Urinary bladder (tissue), 4 donors: ENCODE measurements around the gene HNRNPC. TPM values are rescaled to one million over a fixed set of nuclear protein-coding genes. Genes with fewer than 3 reads are reported as not detected.
"Not testable (repeated sequence)": the region's sequence is repeated elsewhere in the genome, so short reads cannot be mapped to it uniquely, and the experiment has no call there.

Source experiments
- DNase-seq: peaks from one replicate; pipeline ENCODE4 v3.0.0-alpha.2; 2015; ENCODE audit errors: extremely low spot score
- H3K27ac ChIP-seq: one replicate; pipeline ENCODE4 v1.5.1; 2013; ENCODE audit warnings: low read depth, mild to moderate bottlenecking, moderate library complexity
- H3K36me3 ChIP-seq: one replicate; pipeline ENCODE4 v1.6.1; 2013; ENCODE audit warnings: mild to moderate bottlenecking, moderate library complexity; ENCODE audit not compliant: insufficient read depth
- H3K4me1 ChIP-seq: one replicate; pipeline ENCODE4 v1.6.1; 2013; ENCODE audit warnings: mild to moderate bottlenecking, moderate library complexity; ENCODE audit not compliant: insufficient read depth
- H3K4me3 ChIP-seq: one replicate; pipeline ENCODE4 v1.5.1; 2013; ENCODE audit warnings: low read depth, low read length
- WGBS: extraction: QIAGEN DNeasy Blood & Tissue Kit; methylation state at CpG from one replicate; pipeline ENCODE4 v1.1.7; 2013; 5-methylcytosine and 5-hydroxymethylcytosine counted together
- polyA plus RNA-seq: library from polyadenylated mRNA; stranded (reverse); fragments of 200-250 nt; gene quantifications from one replicate; pipeline ENCODE4 v1.2.3, GENCODE V29; 2013
- total RNA-seq: library from RNA; depleted of rRNA; stranded (reverse); fragments of >200 nt; gene quantifications from one replicate; pipeline ENCODE4 v1.2.3, GENCODE V29; 2014
- donor health status: healthy with polysubstance abuse.
- donor health status: healthy.

HNRNPC gene
- total and polyA plus RNA-seq, 2 donors, result 476 to 504 TPM

DNA sequence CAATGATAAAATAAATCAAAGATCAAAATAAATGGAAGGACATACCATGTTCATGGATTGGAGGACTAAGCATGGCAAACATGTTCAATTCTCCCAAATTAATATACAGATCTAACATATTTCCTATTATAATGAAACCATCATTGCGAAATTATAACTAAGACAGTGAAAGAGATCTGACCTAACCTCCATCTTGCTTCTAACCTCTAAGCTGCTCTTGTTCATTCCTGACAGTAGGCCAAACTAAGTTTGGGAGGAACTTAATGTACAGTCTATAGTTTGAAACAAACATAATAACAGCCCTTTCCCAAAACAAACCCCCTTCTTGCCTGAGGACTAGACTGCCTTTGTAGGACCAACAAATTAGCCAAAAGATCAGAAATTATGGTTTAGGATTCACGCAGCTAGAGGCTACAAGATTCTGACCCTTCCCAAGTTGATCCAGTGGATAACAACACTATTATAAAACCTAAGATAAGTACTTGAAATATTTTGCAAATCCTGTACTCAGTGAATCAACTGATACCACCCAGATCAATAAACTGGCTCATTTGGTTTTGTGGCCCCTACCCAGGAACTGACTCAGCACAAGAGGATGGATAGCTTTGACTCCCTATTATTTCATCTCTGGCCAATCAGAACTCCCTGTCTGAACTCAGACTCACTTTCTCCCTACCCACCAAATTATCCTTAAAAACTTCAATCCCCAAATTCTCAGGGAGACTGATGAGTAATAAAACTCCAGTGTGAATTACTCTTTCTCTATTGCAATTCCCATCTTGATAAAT, 71.6 kb downstream of the HNRNPC start:
- Histone ChIP-seq H3K36me3 (no peaks in the 10 kb centered on the region), H3K4me3 (no peak overlapping the region), H3K4me1 (no peaks in the 10 kb centered on the region), H3K27ac (no peak overlapping the region)
- 91% methylated on average over 2 of the region's 2 CpGs for WGBS
- no peak for DNase-seq

DNA sequence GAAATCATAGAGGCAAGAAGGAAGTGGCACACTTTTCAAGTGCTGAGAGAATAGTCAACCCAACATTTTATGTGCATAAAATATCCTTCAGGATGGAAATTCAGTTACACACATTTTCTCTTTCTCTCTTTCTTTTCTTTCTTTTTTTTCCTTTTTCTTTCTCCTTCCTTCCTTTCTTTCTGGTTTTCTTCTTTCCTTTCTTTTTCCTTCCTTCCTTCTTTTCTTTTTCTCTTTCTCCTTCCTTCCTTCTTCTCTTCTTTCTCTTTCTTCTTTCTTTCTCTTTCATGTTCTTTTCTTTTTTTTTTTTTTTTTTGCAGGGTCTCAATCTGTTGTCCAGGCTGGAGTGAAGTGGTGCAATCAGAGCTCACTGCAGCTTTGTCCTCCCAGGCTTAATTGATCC, 74.6 kb downstream of the HNRNPC start:
- H3K4me1 ChIP-seq, result no peaks in the 10 kb centered on the region
- no peak overlapping the region for H3K4me3 ChIP-seq
- H3K27ac ChIP-seq, result no peak overlapping the region
- no peaks in the 10 kb centered on the region for H3K36me3 ChIP-seq
- no peak for DNase-seq

DNA sequence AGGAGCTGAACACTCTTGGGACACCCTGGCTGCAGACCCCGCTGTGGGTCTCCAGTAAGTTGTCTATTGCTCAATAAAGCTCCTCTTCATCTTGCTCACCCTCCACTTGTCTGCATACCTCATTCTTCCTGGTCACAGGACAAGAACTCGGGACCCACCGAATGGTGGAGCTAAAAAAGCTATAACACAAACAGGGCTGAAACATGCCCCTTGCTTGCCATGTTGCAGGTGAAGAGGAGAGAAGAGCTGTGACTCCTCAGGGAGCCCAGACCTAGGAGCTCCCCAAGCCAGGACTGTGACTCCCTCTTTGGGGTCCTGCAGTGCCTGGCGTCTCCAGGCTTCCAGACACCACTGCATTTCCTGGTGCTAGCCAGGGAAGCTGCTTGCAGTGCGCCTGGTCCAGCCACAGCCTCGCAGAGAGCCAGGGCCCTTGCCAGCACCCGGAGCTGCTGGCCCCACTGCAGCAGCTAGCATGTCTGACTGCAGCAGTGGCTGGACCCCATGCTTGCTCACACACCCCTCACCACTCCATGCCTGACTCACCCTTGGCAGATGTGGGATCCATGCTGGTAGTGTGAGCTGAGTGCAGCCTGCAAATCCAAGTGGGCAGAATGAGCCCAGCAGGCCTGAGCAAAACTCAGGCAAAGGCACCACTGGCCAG, 76.2 kb downstream of the HNRNPC start:
- H3K36me3 ChIP-seq, result no peaks in the 10 kb centered on the region
- no peaks in the 10 kb centered on the region for H3K4me1 ChIP-seq
- H3K4me3 ChIP-seq, result no peak overlapping the region
- 86% methylated on average over 7 of the region's 7 CpGs for WGBS
- no peak for DNase-seq
- no peak overlapping the region for H3K27ac ChIP-seq

DNA sequence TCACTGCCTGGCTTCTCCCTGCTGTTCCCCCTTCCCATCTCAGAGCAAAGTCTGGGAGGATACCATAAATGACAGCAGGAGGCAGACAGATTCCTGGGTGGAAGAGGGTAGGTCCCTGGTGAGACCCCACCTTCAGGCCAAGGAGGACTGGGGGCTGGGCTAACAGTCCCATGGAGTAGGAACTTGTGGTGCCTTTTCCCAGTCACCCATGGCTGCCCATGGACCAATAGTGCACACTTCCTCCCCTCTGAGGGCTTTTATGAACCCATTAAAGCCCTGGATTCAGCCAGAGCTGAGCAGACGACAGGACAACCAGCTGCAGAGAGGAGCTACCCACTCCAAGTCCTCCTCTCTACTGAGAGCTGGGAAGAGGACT, 76.8 kb downstream of the HNRNPC start:
- no peak for DNase-seq
- 12% methylated on average over 1 of the region's 1 CpG for WGBS
- H3K27ac ChIP-seq, result no peak overlapping the region
- H3K4me1 ChIP-seq, result no peaks in the 10 kb centered on the region
- no peaks in the 10 kb centered on the region for H3K36me3 ChIP-seq
- H3K4me3 ChIP-seq, result no peak overlapping the region

DNA sequence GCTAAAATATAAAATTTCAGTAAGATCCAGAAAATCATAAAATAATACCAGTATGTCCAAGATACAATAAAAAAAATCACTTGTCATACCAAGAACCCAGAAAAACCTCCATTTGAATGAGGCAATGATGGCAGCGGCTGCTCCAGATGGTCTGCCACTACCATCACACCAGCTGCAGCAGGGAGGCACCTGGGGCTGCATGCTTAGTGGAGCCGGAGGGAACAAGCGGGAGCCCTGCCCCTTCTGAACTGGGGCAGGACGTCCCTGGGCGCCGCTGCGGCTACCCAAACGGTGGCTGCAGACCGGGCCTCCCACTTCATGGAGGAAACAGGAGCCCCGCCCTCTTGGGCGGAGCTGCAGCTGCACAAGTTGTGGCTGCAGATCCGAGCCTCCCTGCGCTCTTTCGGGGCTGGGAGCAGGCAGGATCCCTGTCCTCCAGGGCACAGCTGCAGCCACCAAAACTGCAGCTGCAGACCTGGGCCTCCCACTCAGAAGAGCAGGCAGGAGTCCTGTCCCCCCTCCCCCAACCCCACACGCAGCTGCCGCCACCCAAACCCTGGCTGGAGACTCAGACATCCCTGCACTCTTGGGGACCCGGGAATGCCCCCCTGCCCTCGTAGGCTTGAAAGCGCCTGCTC, 77.3 kb downstream of the HNRNPC start:
- H3K4me3 ChIP-seq, result no peak overlapping the region
- no peaks in the 10 kb centered on the region for H3K4me1 ChIP-seq
- 9% methylated on average over 19 of the region's 19 CpGs for WGBS
- H3K36me3 ChIP-seq, result no peaks in the 10 kb centered on the region
- DNase-seq, result no peak
- no peak overlapping the region for H3K27ac ChIP-seq

DNA sequence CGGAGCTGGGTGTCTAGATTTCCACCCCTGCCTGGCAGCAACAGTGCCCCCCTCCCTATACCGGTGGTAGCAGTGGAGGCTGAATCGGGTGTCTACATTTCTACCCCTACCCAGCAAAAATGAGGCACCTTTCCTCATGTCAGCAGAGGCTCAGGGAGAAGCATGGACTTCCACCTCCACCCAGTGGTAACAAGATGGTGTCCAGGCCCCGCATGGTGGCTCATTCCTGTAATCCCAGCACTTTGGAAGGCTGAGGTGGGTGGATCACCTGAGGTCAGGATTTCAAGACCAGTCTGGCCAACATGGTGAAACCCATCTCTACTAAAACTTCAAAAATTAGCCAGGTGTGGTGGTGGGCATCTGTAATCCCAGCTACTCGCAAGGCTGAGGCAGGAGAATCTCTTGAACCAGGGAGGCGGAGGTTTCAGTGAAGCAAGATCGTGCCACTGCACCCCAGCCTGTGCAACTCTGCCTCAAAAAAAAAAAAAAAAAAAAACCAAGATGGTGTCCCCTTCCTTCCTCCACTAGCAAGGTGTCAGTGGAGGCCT, 77.9 kb downstream of the HNRNPC start:
- Histone ChIP-seq H3K27ac (no peak overlapping the region), H3K4me1 (no peaks in the 10 kb centered on the region), H3K4me3 (no peak overlapping the region), H3K36me3 (no peaks in the 10 kb centered on the region)
- WGBS, result 78% methylated on average over 7 of the region's 7 CpGs
- DNase-seq, result no peak

DNA sequence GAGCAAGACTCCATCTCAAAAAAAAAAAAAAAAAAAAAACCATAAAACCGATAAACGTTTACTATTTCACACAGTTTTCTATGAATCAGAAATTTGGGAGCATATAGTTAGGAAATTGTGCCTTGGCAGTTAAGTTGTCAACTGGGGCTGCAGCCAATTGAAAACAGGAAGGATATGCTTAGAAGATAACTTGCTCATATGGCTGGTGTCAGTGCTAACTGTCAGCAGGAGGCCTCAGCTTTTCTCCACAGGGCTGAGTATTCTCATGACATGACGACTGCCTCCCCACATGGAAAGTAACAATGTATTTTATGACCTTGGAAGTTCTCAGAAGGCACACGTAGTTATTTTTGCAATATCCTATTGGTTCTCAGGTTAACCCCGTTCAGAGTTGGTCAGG, 83.8 kb downstream of the HNRNPC start:
- DNase-seq, result no peak
- no peak overlapping the region for H3K4me3 ChIP-seq
- 33% methylated on average over 5 of the region's 5 CpGs for WGBS
- H3K4me1 ChIP-seq, result no peaks in the 10 kb centered on the region
- H3K36me3 ChIP-seq, result no peaks in the 10 kb centered on the region
- no peak overlapping the region for H3K27ac ChIP-seq

DNA sequence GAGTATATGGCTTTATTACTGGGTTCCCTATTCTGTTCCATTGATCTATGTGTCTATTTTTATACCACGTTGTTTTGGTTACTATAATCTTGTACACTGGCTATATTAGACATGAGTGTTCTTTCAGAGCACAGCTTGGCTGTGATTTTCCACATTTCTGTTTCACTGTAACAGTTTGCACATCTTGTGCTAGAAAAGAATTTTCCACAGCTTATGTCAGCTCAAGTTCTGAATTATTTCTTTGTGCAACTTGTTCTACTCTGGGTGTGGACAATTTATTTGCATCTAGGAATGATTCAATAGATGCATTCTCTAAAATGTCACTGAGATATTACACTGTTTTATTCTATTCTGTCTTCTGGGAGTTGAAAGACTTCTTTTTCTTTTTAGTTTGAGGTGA, 85.0 kb downstream of the HNRNPC start:
- H3K4me1 ChIP-seq, result no peaks in the 10 kb centered on the region
- no peak overlapping the region for H3K4me3 ChIP-seq
- DNase-seq, result no peak
- WGBS, result 43% methylated on average over 1 of the region's 1 CpG
- no peak overlapping the region for H3K27ac ChIP-seq
- H3K36me3 ChIP-seq, result no peaks in the 10 kb centered on the region

DNA sequence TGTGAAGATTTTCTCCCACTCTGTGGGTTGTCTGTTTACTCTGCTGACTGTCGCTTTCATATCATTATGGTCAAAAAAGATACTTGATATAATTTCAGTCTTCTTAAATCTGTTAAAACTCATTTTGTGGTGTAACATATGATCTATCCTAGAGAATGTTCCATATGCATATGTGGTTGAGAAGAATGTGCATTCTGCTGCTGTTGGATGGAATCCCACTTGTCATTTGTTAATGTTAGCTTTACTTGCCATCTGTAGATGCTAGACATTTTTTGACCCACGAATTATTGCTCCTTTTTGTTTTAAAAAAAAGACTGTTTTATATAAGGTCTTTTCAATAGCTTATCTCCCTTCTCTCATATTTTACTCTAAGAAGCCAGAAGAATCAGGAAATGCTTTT, 87.1 kb downstream of the HNRNPC start:
- Histone ChIP-seq H3K4me3 (no peak overlapping the region), H3K36me3 (no peaks in the 10 kb centered on the region), H3K4me1 (no peaks in the 10 kb centered on the region), H3K27ac (no peak overlapping the region)
- DNase-seq, result no peak
- 64% methylated on average over 2 of the region's 2 CpGs for WGBS

DNA sequence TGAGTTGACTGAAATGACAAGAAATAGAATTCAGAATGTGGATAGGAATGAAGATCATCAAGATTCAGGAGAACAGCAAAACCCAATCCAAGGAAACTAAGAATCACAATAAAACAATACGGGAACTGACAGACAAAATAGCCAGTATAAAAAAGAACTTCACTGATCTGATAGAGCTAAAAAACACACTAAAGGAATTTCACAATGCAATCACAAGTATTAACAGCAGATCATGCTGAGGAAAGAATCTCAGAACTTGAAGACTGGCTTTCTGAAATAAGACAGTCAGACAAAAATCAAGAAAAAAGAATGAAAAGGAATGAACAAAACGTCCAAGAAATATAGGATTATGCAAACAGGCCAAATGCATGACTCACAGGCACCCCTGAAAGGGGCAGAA, 98.1 kb downstream of the HNRNPC start:
- WGBS, result 60% methylated on average over 2 of the region's 2 CpGs
- H3K36me3 ChIP-seq, result no peaks in the 10 kb centered on the region
- DNase-seq, result no peak
- H3K27ac ChIP-seq, result no peak overlapping the region
- no peaks in the 10 kb centered on the region for H3K4me1 ChIP-seq
- H3K4me3 ChIP-seq, result no peak overlapping the region

DNA sequence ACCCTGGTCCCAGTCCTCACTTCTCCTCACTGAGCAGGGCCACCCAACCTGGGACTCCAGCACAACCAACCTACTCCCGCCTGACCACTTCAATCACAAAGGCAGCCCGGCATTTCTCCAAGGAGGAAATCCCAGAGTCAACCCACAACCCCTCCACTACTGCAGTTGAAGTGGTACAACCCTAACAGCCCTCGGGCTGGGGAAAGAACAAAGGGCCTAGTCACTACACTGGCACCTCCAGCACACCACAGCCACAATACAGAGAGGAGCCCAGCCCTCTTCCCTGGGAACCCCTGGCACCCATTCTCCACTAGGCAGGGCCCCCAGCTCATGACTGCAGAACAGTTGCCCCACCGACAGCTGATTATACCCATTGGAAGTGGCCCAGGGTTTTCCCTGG, 99.7 kb downstream of the HNRNPC start:
- Histone ChIP-seq H3K4me1 (no peaks in the 10 kb centered on the region), H3K27ac (no peak overlapping the region), H3K36me3 (no peaks in the 10 kb centered on the region), H3K4me3 (no peak overlapping the region)
- DNase-seq, result no peak
- 86% methylated on average over 4 of the region's 4 CpGs for WGBS

DNA sequence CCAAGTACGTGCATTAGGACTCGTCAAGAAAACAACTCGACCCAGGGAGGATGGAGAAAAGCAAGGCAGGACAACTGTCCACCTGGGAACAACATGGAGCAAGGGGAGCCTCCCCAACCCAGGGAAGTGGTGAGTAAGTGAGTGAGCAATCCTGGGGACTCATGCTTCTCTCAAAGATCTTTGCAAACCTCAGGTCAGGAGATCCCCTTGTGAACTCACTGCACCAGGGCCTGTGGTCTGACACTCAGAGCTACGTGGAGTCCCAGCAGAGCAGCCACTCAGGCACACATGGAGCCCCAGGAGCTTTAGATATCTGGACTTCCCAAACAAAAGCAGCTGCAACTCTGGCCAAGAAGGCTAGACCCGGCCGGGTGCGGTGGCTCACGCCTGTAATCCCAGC, 101.2 kb downstream of the HNRNPC start:
- Histone ChIP-seq H3K4me1 (no peaks in the 10 kb centered on the region), H3K36me3 (no peaks in the 10 kb centered on the region), H3K27ac (no peak overlapping the region), H3K4me3 (no peak overlapping the region)
- WGBS, result 87% methylated on average over 8 of the region's 8 CpGs
- no peak for DNase-seq

DNA sequence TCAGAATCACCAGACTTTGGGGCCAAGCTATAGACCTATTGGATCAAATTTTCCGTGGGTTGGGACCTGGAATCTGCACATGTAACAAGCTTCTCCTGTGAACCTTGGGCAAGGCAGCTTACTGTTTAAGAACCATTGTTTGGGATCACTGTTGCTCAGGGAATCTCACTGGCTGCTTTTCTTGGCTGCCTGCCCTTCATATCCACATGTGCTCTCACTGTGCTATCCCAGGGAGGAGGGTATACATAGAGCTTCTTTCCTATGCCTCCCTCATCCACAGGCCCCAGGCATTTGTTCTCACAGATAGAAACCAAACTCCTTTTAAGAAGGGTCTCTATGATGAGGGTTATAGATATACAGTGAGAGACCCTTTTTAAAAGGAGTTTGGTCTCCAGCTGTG, 103.6 kb downstream of the HNRNPC start:
- not testable (repeated sequence) for H3K4me3 ChIP-seq, H3K4me1 ChIP-seq, H3K36me3 ChIP-seq, DNase-seq, H3K27ac ChIP-seq
- WGBS, result 38% methylated on average over 1 of the region's 1 CpG

DNA sequence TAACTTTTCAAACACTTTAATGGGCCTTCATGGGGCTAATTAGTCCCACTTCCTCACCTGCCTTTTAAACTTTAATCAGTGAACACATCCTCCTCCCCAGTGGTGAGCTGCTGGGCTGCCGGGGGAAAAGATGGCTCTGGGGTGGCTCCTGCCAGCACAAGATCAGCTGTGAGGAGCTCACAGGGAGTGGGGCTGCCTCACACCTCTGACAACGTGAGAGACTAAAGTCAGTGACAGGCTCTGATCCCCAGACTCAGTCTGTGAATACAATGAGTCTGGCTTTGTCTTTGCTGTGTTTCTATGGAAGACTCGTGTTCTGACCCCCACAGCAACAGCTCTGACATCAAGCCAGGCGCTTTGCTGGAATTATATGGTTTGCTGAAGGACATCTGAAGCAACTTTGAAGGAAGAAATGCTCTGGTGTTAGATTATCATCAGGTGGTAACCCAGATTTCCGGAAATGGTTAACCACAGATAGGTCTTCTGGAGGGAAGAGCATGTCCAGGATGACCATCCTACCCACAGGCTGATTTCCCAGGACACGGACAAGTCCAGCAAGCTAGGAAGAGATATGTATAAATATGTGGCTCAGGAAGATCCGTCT, 104.1 kb downstream of the HNRNPC start:
- H3K4me1 ChIP-seq, H3K4me3 ChIP-seq, DNase-seq, H3K36me3 ChIP-seq, H3K27ac ChIP-seq: not testable (repeated sequence)
- 43% methylated on average over 7 of the region's 7 CpGs for WGBS
